Jurkat, Clone E6-1 (cell line): ENCODE data around the gene MKLN1.
"Not testable (repeated sequence)": the region's sequence is repeated elsewhere in the genome, so short reads cannot be mapped to it uniquely, and the experiment has no call there.

Experiments
- DNase-seq: peaks from one replicate; pipeline ENCODE4 v3.0.0-alpha.2; 2011; ENCODE audit warnings: low read depth, low spot score
- H3K4me3 ChIP-seq: 2 replicates; pipeline ENCODE4 v1.5.1; 2011; ENCODE audit warnings: mild to moderate bottlenecking, low read length, control low read depth, moderate library complexity

Gene MKLN1

DNA sequence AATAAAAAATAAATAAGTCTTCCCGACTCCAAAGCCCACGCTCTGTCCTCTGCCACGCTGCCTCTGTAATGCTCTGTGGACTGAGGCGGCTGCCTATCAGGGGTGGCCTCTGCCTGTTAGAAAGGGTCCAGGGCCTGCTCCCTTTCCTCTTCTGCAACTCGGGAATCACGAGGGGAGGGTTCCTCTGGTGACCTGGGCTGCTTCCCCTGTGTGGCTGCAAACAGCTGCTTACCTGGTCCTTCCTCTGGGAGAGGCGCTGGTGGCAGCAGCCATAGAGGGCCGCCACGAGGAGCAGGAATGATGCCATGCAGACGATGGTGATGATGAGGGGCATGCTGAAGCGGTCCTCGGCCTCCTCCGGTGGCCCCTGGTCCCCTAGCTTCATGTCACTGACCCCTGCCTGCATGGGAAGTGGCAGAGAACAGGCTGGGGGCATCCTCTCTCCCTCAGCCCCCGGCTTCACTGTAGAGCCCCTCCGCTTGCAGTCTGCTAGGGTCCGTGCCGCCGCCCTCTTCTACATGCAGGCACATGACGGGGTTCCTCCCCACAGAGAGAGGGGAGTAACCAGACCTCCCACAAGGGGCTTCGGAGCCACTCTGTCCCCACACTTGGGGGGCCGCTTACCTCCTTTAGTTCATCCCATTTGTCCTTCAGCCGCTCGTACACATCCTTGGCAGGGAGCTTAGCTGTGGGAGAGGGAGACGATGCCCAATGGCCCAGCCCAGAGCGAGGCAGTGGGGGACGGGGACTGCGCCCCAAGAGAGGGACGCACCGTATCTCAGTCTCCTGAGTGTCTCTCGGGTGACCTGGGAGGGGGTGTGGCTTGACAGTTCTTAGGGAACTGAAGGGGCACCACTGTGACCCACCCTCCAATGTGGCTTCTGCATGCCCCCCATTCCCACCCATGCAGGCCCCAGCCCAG, 178.2 kb downstream of the MKLN1 start:
- no peak for DNase-seq
- H3K4me3 ChIP-seq, result no peak overlapping the region

DNA sequence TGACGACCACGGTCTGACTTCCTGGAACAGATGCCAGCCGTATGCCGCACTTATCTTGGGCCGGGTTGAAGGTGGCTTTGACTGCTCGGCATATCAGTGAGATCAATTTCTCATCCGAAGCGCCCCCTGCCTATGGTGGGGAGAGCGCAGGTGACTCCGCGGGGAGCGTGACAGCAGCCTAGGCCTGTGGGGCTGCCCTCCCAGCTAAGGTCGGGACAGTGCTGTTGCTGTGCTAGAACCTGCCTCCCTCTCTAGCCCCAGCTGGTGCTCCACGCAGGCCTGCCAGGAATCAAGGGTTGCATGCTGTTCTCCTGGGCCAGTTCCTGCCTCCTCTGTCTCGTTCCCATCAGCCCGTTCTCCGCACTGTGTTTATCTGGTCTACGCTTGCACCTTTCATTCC, 178.9 kb downstream of the MKLN1 start:
- no peak overlapping the region for H3K4me3 ChIP-seq
- no peak for DNase-seq

DNA sequence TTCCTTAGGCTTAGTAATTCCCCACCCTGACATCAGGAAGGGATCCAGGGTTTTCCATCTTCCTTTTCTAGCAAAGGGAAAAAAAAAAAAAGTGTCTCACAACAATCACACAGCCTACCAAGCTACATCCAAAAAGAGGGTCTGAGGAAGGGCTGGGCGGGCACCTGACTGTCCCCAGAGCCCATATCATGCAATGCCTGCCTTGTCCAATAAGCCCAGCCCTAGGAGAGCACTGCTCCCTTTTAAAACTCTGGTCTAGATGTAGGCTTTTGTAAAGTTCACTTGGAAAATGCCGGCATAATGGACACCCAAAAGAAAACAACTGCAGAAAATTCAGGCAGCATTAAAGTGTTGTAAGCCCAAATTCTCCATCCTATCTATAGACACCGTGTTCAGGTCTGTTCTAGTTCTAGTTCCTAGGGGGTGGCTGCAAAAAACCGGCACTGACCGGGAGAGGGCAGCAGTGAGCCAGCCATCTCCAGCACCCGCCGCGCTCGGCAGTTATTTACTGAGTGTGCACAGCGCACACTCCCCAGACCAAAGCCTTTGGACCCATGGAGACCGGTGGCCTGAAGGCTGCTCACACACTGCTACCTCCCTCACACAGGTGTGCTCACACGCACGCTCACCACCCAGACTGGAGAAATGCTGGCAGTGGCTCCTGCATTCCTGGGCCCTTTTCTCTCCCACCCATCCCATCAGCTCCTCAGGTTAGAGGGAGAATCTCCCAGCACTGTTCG, 180.1 kb downstream of the MKLN1 start:
- peak; percentile 57 for DNase-seq
- peak overlapping the region; percentile 8; the same call in 1 of the 2 replicates for H3K4me3 ChIP-seq

DNA sequence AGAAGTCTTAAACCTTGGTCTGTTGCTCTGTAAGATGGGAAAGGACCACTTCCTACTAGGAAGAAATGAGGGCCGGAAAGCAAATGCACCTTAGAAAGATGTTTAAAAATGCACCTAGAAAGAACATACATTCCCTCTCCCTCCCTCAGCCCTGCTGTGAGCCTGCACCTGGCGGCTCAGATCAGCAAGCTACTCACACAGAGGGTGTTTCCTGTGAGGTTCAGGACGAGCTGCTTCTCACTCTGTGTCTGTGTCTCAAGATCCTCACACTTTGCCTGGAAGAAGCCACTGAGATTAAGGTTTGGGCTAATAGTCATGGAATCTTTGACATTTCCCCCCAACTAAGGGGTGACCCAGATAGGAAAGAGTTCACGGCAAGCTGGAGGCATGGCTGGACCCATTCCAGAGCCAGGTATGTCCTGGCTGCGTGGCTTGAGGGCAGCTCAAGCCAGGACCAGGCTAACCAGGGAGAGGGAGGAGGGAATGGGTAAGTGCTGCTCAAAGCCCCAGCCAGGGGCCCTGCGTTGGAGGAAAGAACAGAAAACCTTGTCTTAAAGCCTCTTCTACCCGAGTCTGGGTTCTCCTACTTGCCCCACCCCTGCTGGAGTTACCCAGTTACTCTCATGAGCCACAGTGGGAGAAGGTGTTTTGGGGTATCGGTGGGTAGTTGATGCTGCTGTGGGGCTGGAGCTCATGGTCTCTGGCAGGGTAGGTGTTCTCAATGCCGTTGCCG, 181.2 kb downstream of the MKLN1 start:
- DNase-seq, result no peak

DNA sequence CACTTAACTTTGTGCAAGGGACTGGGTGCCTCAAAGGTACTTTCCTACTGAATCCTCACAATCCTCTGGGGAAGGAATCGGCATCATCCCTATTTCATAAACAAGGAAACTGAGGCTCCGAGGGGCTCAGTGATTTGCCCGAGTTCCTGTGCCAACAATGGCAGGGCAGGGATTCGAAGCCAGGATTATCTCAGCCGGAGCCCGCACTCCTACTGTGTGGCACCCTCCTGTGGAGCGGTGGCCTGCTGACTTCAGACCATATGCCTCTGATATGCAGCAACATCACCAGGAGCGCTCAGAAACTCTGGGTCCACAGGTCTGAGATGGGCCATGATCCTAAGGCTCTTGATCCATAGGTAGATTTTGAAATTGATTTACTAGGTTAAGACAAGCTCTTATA, 182.1 kb downstream of the MKLN1 start:
- no peak for DNase-seq
- H3K4me3 ChIP-seq, result no peak overlapping the region

More for the DNA sequence above, 181.2 kb downstream of the MKLN1 start:
- H3K4me3 ChIP-seq, result no peak overlapping the region

DNA sequence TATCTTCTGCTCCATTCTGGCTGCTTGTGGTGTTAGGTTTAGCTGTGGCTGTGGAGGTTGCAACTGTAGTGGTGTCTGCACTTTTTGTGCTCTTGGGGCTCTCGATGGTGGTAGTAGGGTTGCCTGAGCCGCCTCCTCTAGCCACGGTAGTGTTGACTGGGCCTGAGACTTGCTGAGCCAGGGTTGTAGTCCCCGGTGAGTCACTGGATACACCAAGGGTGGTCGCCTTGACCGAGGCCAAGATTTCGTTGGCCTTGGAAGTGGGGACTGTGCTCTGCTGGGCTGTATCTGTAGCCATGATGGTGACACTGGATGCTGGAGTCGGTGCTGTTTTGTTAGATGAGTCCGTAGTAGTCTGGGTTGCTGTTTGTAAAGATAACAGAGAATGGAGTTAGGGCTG, 183.4 kb downstream of the MKLN1 start:
- H3K4me3 ChIP-seq, result no peak overlapping the region
- DNase-seq, result no peak

DNA sequence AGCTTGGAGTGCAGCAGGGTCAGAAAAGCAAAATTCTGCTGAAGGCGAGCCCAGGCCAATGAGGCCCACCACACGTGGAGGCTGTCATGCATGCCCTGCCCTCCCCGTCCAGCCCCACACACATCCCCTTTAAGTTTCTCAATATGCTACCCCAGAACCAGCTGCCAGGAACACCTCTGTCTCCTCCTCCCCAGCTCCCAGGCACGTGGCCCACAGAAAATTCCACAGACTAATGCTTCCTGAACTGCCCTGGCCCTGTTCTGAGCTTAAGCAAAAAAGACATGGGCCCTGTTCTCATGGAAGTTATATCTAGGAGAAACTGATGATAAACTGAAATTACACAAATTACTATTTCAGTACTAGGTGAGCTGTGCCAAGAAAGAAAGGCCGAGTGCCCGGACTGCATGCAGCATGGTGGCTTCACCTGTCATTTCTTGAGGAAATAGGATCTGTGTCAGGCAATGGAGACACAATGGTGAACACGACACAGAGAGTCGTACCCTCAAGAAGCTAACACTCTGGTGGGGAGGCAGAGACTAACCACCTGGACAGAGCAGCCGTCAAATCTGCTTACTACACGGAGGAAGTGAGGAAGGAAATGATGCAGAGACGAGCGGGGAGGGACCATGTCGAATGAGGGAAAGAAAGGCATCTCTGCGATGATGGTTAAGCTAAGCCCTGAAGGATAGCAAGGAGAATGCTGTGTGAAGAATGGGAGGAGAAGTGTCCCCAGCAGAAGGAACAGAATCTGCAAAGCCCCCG, 184.3 kb downstream of the MKLN1 start:
- H3K4me3 ChIP-seq, result no peak overlapping the region

DNA sequence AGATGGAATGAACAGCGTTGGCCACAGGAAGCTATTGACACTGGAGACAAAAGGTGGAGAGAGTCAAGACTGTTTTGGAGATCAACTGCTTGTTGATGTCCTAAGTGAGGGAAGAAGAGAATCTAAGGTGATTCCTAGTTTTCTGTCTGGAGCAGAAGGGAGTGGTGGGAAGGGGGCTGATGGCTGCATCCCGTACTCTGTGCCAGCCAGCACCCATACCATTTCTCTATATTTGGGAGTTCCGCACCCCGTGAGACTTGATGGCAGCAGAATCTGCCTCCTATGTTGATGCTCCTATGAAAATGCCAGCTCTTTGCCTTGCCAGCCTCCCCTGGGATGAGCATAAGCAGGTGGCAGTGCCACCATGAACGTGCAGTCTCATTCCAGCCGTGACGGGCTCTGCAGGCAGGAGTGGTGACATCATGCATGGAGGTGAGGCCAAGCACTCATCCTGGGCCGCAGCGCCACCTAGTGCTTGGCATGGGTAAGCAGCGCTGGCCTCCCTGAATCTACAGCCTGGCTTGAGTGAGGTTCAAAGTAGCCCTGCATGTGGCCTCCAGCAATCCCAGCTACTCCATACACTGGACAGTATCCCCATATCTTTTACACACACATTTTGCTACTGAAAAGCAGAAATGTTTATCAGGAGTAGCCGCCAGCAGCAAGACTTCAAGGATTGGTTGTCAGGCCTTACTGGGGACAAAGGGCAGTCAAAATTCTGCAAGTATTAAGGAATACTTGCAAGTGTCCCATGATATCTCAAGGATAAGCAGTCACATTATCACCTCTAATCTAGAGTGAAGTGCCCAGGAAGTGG, 185.8 kb downstream of the MKLN1 start:
- DNase-seq, result peak; percentile 66
- H3K4me3 ChIP-seq, result no peak overlapping the region

More for the DNA sequence above, 184.3 kb downstream of the MKLN1 start:
- DNase-seq, result no peak

DNA sequence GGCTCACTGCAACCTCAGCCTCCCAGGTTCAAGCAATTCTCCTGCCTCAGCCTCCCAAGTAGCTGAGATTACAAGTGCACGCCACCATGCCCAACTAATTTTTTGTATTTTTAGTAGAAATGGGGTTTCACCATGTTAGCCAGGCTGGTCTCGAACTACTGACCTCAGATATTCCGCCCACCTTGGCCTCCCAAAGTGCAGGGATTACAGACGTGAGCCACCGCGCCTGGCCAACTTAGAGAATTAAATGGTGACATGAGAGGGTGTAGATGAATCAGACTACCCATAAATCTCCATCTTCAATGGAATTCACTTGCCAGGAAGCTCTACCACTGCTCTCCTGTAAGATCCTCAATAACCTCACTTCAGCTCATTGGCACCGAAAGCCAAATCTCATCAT, 187.8 kb downstream of the MKLN1 start:
- DNase-seq, H3K4me3 ChIP-seq: not testable (repeated sequence)

DNA sequence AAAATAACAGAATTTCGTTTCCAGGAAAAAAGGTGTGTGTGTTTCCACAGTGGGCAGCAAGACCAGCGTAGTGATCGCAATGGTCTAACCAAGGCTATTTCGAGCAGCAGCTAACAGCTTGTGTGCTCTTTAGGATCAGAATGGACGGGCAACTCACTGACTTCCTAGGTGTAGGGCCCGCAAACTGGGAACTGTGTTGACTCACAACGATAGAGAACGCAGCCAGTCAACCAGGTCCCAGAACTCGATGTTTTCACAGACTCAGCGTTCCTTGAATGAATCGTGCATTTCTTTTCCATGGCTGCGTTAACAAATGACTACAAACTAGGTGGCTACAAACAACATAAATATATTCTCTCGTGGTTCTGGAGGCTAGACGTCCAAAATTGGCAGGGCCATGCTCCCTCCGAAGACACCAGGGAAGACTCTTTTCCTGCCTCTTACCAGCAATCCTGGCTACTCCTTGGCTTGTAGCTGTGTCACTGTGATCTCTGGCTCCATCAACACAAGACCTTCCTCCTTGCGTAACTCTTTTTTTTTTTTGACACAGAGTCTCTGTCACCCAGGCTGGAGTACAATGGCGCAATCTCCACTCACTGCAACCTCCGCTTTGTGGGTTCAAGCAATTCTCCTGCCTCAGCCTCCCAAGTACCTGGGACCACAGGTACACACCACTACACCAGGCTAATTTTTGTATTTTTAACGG, 189.7 kb downstream of the MKLN1 start:
- no peak for DNase-seq
- H3K4me3 ChIP-seq, result no peak overlapping the region

DNA sequence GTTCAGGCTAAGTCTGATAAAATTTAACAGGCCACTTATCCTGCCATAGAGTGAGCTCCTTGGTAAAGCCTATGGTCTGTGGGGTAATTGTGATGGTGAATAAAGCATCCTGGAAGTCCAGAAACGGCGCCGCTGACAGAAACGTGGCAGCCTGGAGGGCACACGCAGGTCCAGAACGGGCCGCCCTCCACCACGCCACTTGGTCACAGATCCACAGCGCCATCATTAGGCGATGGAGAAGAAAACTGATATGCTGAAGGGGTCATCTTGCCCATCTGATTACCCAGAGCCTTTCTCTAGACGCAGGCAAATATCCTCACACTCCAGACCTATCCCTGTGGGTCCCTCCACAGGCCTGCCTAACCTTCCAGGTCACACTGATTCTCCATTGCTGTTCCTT, 190.9 kb downstream of the MKLN1 start:
- DNase-seq, result no peak
- no peak overlapping the region for H3K4me3 ChIP-seq

DNA sequence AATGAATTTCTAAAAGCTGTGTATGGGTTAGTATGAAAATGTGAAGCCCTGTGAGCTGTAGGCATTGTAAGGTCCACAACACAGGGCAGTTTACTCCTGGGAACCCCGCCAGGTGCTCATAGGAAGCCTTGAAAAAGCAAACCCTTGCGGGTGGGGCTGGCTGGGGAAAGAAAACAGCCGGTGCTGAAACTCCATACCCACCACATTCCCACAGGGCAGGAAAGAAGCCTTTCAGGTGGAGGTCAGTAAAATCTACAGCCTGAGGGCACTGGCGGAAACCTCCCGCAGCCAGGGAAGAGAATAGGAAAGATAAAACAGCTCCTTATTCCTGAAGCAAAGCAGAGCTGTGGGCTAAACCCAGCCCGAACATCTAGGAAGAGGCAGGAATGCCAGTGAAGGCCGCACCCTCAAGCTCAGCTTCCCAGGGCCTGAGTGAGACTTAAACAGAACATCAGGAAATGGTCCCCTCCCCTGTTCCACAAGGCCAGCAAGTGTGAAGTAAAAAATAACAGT, 194.0 kb downstream of the MKLN1 start:
- no peak overlapping the region for H3K4me3 ChIP-seq
- no peak for DNase-seq

DNA sequence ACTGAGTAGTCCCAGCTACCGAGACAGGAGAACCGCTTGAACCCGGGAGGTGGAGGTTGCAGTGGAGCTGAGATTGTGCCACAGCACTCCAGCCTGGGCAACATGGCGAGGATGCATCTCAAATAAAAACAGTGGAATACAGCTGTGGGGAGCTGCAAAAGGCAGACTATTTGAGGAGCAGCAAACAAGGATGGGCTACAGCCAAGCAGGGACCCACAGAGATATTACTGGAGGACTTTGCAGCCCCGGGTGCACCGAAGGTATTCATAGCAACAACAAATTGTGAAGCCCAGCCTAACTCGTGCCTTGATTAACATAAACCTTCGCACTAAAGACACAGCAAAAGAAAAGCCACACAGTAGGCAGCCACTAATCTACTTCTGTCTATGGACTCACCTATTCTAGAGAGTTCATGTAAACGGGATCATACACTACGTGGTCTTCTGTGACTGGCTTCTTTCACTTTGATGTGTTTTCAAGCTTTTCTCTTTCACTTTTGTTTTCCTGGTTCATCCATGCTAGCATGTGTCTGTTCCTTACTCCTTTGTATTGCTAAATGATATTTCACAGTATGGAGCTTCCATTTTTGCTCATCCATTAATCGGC, 194.8 kb downstream of the MKLN1 start:
- peak; percentile 41 for DNase-seq
- peak overlapping the region; percentile 1 for H3K4me3 ChIP-seq

DNA sequence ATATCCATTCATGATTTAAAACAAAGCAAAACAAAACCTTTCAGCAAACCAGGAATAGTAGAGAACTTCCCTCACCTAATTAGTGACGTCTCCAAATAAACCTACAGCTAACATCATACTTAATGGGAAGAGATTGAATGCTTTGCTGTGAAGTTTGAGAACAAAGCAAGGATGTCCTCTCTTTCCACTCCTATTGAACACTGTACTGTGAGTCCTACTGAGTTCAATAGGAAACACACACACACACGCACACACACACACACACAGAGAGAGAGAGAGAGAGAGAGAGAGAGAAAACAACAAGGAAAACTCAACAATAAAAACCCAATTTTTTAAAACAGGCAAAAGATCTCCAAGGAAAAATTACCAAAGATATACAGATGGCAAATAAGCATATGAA, 196.4 kb downstream of the MKLN1 start:
- no peak for DNase-seq
- H3K4me3 ChIP-seq, result no peak overlapping the region

DNA sequence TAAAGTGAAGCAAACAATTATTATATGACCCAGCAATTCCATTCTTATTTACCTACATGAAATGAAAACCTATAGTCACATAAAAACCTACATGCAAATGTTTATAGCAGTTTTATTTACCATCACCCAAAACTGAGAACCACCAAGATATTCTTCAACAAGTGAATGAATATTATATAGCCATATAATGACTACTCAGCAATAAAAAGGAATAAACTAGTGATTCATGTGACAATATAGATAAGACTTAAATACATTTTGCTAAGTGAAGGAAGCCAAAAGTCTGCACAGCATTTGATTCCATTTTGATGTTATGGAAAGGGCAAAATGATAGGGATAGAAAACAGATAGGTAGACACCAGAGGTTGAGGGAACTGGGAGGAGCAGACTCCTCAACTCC, 197.0 kb downstream of the MKLN1 start:
- no peak for DNase-seq
- H3K4me3 ChIP-seq, result no peak overlapping the region

DNA sequence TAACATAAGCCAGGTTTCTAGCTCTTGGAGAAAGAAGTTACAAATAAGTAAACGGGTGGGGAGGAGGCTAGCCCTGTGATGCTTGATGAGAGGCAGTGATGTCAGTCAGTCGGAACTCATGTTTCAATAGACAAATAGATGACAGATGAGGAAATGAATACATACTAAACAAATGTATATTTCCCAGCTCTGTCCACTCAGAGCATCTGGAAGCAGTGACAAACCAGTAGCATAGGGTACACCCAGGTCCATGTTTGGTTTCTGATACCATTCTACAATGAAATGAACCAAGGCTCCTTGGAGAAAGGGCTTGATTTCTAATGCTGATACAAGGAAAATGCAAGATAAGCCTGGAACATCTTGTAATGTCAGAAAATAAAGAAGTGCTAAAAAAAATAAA, 198.1 kb downstream of the MKLN1 start:
- no peak for DNase-seq
- no peak overlapping the region for H3K4me3 ChIP-seq

DNA sequence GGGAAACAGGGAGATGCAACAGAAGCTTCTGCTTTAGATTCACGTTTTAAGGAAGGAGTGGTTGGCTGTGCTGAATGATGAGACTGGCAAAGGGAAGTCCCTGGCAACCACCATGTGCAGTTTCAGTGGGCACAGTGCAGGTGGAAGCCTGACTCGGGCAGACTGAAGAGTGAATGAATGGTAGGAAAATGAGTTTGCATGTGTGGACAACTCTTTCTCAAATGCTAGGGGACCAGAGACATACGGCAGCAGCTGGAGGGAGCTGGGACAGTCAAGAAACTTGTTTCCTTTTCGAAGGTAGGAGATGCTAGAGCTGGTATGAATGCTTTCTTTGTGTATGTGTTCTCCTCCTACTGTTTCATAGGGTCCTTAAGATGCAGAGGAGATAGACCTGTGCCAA, 199.8 kb downstream of the MKLN1 start:
- DNase-seq, result no peak
- H3K4me3 ChIP-seq, result no peak overlapping the region
